Measurements from ENCODE around the gene ATXN7L1. TPM values are rescaled to one million over a fixed set of nuclear protein-coding genes. Genes with fewer than 3 reads are reported as not detected.
A peak's percentile ranks its signal among the peaks of the same experiment; 100 is the strongest.
"Not testable (repeated sequence)": the region's sequence is repeated elsewhere in the genome, so short reads cannot be mapped to it uniquely, and the experiment has no call there.

ATXN7L1 gene
- total RNA-seq, 1 donor from 2014 or later = 5.5 TPM

GRCh38 chr7:105724688-105725087 lies 151.7 kb downstream of the ATXN7L1 start:
- intact Hi-C loops (cut with DNase I) = no loop called here
- no peak for DNase-seq (ENCODE audit: low spot score)

- intact Hi-C loops (cut with DNase I) = no loop called here
- DNase-seq (ENCODE audit: low spot score) = no peak
Measured at GRCh38 chr7:105723572-105723971, 152.8 kb downstream of the ATXN7L1 start.

- intact Hi-C loops (cut with DNase I) = no loop called here
- DNase-seq (ENCODE audit: low spot score) = no peak
Measured at GRCh38 chr7:105721571-105722104, 154.8 kb downstream of the ATXN7L1 start.

GRCh38 chr7:105719919-105720318 lies 156.5 kb downstream of the ATXN7L1 start:
- intact Hi-C loops (cut with DNase I) = no loop called here
- DNase-seq (ENCODE audit: low spot score) = peak; percentile 38

GRCh38 chr7:105719395-105719794 lies 157.0 kb downstream of the ATXN7L1 start:
- intact Hi-C loops (cut with DNase I) = no loop called here
- DNase-seq (ENCODE audit: low spot score) = no peak

GRCh38 chr7:105718511-105718925 lies 157.9 kb downstream of the ATXN7L1 start:
- peak; percentile 74 for DNase-seq (ENCODE audit: low spot score)
- intact Hi-C loops (cut with DNase I) = no loop called here

GRCh38 chr7:105715528-105715927 lies 160.9 kb downstream of the ATXN7L1 start:
- peak; percentile 5 for DNase-seq (ENCODE audit: low spot score)
- intact Hi-C loops (cut with DNase I) = no loop called here

- intact Hi-C loops (cut with DNase I) = no loop called here
- DNase-seq (ENCODE audit: low spot score) = peak; percentile 41
Measured at GRCh38 chr7:105713488-105714465, 162.6 kb downstream of the ATXN7L1 start.

- peak; percentile 9 for DNase-seq (ENCODE audit: low spot score)
- intact Hi-C loops (cut with DNase I) = no loop called here
Measured at GRCh38 chr7:105712877-105713276, 163.5 kb downstream of the ATXN7L1 start.

GRCh38 chr7:105711726-105712402 lies 164.5 kb downstream of the ATXN7L1 start:
- DNase-seq (ENCODE audit: low spot score) = peak; percentile 27
- intact Hi-C loops (cut with DNase I) = no loop called here

GRCh38 chr7:105710720-105711119 lies 165.7 kb downstream of the ATXN7L1 start:
- DNase-seq (ENCODE audit: low spot score); intact Hi-C loops (cut with DNase I): not testable (repeated sequence)

- intact Hi-C loops (cut with DNase I) = no loop called here
- no peak for DNase-seq (ENCODE audit: low spot score)
Measured at GRCh38 chr7:105708763-105709080, 167.7 kb downstream of the ATXN7L1 start.

GRCh38 chr7:105707967-105708762 lies 168.2 kb downstream of the ATXN7L1 start:
- no peak for DNase-seq (ENCODE audit: low spot score)
- intact Hi-C loops (cut with DNase I) = no loop called here

GRCh38 chr7:105707381-105707780 lies 169.0 kb downstream of the ATXN7L1 start:
- intact Hi-C loops (cut with DNase I) = no loop called here
- DNase-seq (ENCODE audit: low spot score) = no peak

- no peak for DNase-seq (ENCODE audit: low spot score)
- intact Hi-C loops (cut with DNase I) = no loop called here
Measured at GRCh38 chr7:105705427-105705826, 171.0 kb downstream of the ATXN7L1 start.

- DNase-seq (ENCODE audit: low spot score) = peak; percentile 24
- intact Hi-C loops (cut with DNase I) = no loop called here
Measured at GRCh38 chr7:105703207-105703930, 173.0 kb downstream of the ATXN7L1 start.

GRCh38 chr7:105699568-105700236 lies 176.7 kb downstream of the ATXN7L1 start:
- intact Hi-C loops (cut with DNase I) = no loop called here
- no peak for DNase-seq (ENCODE audit: low spot score)

- intact Hi-C loops (cut with DNase I) = no loop called here
- DNase-seq (ENCODE audit: low spot score) = no peak
Measured at GRCh38 chr7:105698531-105698930, 177.9 kb downstream of the ATXN7L1 start.

- no peak for DNase-seq (ENCODE audit: low spot score)
- intact Hi-C loops (cut with DNase I) = no loop called here
Measured at GRCh38 chr7:105697753-105698152, 178.6 kb downstream of the ATXN7L1 start.

Measured in cardiac septum (tissue), 1 donor.